GM18517 (cell line): ENCODE data around the gene TOX2.

Experiments used
- ATAC-seq: cut with Tn5 transposase; IDR thresholded peaks from one replicate; pipeline ENCODE4 v1.9.1; 2021; ENCODE audit warnings: mild to moderate bottlenecking, moderate library complexity; ENCODE audit not compliant: unreplicated experiment

The TOX2 gene

GRCh38 chr20:44073011-44073674, 158.5 kb downstream of the TOX2 start:
- no peak for ATAC-seq

DNA sequence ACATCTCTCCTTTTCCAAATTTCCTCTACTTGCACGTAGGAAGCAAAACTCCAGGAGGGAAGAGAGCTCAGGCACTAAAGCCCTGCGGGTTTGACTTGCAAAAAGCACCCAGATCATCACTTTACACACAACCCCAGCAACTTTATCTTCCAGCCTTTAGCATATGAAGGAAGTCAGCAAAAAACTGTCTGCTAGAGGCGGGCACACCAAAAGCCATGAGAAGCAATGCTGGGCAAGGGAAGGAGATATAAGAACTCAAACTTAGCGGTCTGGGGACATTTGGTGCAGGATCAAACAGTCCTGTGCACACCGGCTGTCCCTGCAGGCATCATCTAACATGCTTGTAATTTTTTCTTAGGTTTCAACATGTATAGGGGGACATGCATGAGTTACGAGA, 159.0 kb downstream of the TOX2 start:
- no peak for ATAC-seq

DNA sequence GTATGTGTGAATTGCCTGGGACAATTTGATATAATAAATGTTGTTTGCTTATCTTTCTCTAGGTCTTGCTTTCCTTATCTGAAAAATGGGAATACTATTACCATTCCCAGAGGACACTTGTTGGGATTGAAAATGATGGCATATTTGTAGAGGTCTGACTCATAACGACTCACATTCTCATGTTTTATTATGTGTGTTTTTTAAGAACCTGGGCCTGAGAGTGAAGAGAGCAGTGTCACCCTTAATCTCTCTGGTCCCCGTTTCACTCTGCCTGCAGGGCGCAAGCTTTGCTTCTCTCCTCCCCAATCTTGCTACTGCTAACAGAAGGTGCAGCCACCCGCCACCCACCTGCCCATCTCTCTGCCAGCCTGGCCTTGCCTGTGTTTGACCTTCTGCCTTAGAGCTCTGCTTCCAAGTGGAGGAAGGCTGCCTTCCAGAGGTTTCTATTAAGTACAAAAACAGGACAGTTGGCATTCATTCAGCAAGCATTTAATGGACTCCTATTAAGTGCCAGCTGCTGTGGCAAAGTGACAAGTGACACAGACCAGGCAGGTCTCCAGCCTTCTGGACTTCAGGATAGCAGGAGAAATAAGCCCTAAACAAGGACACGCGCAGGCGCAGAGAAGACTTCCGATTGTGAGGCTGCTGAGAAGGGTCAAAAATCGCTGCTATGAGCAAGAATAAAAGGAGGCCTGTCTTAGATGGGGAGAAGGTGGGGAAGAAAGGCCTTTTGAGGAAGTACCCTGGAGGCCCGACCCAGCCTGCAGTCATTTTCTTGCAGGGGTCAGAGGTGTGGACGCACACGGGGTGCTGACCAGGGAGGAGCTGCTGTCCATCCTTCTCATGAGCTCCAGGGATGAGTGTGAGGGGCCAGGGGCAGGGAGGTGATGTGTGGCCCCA, 159.8 kb downstream of the TOX2 start:
- no peak for ATAC-seq

- no peak for ATAC-seq
Observed at GRCh38 chr20:44075191-44075949, 160.7 kb downstream of the TOX2 start.

DNA sequence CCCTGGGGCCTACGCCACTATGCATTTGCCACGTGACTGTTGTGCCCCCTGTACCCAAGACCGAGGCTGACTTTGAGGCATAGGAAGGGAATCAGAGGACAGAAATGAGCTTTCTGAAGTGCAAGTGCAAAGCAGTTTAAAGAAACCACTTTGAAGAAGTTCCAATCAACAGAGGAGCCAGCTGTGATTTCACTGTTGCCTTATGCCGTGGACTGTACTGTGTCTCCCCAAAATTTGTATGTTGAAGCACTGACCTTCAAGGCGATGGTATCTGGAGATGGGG, 161.2 kb downstream of the TOX2 start:
- ATAC-seq, result no peak

GRCh38 chr20:44079291-44079690, 164.6 kb downstream of the TOX2 start:
- no peak for ATAC-seq

- ATAC-seq, result no peak
Observed at GRCh38 chr20:44080064-44080463, 165.4 kb downstream of the TOX2 start.

DNA sequence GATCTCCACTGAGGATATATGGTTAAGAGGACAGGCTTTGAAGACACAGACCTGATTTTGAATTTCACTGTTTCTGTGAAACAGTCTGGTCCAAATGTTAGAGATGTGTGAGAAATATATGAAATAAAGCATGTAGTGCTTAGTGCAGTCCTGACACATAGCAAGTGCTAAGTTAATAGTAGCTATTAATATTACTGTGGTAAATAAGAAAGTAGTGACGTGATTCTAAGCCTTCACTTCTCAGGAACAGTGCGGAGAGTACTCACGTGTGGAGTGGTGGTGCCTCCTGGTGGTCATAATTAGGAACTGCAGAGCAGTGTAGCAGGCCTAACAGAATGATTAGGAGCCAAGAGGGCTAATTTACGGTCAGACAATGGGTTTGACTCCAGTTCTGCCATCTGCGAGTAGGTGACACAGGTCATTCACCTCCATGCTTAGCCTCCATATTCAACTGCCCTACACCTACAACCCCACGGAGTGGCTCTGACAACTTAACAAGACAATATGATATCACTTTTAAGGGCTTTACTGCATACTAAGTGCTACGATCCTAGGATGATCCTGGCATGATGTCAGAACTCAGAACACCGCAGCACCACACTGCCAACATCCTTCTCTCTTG, 166.1 kb downstream of the TOX2 start:
- peak; percentile 89 for ATAC-seq

- ATAC-seq, result no peak
Observed at GRCh38 chr20:44081476-44081875, 166.8 kb downstream of the TOX2 start.

GRCh38 chr20:44081888-44082287, 167.2 kb downstream of the TOX2 start:
- ATAC-seq, result no peak

DNA sequence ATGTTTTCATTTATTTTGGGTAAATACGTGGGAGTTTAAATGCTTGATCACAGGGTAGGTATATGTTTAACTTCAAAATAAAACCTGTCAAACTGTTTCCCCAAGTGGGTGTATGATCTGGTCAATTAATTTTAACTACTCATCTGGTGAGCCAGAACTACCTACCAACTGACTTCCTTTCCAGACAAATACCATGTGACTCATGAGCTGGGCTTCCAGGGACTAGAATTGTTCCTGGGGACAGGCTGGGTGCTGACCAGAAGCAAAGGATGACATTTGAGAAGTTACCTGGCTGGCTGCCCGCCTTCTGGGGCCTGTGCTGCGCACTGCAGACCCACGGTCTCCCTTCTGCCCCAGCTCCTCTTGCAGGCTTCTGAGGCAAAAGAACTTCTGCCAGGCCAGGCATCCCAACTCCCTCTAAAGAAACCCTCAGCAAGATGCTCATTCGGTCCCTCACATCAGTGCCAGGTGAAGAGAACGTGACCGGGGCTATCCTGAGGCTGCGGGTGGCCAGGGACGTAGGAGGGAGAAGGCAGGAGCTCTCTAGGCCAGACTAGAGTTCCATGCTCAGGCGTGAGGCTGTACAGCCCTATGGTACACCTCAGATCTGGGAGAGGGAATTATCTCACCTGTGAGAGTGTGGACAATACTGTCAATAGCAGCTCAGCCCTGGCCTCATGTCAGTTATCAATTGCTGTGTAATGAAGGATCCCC, 168.7 kb downstream of the TOX2 start:
- ATAC-seq, result no peak

- ATAC-seq, result no peak
Observed at GRCh38 chr20:44084439-44084838, 169.8 kb downstream of the TOX2 start.

- no peak for ATAC-seq
Observed at GRCh38 chr20:44084891-44085290, 170.2 kb downstream of the TOX2 start.

DNA sequence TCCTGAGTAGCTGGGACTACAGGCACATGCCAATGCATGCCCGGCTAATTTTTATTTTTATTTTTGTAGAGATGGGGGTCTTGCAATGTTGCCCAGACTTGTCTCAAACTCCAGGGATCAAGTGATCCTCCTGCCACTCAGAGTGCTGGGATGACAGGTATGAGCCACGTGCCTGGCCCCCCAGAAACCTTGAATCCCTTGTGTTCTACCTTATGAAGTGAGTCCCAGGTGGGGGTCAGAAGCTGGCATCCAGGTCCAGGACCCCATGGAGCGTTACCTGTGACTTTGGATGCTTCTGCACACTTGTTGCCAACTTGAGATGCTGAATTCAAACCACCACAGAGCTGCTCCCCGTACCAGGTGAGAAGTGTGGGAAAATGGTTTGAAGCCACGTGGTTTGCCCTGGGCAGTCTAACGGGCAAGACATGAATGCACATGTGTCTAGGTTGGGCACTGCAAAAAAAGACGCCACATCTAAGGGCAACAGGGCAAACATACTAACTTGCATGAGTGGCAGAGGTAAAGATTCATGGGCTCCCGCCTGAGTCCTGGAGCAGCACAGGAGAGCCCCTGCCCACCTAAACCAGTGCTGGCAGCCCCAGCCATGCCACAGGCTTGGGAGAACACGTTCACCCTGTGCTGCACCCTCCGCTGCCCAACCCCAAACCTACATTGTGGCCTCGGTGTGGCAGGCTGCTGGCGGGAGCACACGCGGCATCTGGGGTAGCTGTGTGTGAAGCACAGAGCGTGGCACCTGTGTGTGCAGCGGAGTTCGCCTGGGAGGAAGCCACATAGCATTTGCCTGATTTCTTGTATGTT, 171.2 kb downstream of the TOX2 start:
- ATAC-seq, result no peak

DNA sequence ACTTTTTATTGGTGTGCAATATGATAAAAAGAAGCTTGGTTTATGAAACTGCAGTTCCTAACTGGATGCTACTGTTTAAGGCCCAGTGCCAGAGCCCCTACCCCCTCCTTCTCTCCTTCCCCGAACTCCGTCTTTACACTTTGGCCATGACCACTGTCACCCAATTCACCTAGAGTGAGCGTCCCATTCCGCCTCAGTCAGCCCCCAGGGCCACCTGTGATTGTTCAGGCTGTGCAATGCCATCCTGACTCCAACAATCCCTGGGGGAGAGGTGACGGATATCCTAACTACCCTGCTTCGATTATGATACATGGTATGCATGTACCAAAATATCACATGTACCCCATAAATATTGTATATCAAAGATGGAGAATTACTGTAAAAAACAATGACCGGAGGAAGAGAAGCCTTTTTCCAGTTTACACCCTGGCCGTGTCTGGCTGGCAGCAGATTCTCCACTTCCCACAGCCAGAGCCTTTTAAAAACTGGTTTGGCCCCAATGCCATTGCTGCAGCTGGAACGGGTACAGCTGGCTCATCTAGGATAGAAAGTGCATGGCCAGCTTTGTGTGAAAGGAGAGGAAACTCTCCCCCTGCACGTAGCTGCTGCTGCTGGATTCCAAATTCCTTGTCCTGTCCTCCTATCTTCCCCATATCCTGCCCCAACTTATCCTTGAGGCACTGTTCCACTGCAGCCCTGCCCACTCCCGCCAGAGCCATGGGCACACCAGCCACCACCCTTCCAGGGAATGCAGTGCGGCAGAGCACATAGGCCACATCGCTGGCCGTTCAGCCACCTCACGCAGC, 172.6 kb downstream of the TOX2 start:
- ATAC-seq, result no peak

GRCh38 chr20:44087857-44088120, 173.1 kb downstream of the TOX2 start:
- no peak for ATAC-seq

DNA sequence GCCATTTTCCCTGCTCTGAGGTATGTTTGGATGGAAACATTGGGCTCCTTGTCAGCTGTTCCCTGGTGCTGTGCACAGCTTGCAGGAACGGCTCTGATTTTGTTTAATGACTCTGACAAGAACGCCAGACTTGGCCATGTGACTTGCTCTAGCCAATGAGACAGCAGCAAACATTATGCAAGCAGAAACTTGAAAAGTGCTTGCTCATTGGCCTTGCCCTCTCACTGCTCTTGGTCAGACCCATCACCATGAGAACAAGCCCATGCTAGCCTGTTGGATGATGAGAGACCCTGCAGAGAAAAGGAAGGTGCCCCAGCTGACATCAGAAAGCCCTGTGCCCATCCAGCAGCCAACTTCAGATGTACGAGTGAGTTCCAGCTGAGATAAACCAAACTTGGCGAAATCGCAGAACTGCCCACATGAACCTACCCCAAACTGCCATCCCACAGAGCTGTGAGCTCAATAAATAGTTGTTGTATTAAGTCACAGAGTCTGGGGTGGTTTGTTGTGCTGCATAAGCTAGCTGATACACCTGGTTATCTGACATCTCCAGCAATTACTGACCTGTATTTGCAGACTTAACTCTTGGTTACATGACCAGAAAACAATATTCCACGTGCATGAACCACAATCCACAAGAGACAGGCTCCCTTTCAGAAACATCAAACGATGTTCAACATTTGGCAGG, 175.5 kb downstream of the TOX2 start:
- ATAC-seq, result no peak

- no peak for ATAC-seq
Observed at GRCh38 chr20:44091026-44091425, 176.4 kb downstream of the TOX2 start.
